ENCODE data around the gene LMO7.

- TF ChIP-seq POLR2A (IDR thresholded peaks at IDR 0.05) = no peak
- no peak for TF ChIP-seq CTCF (IDR thresholded peaks at IDR 0.05 in 8 of 11, conservative IDR thresholded peaks at IDR 0.05 in 3 of 11)
Measured at GRCh38 chr13:75689686-75690085, 53.6 kb downstream of the LMO7 start.

All from spleen (tissue), 7 donors.